GM23338 (cell line): ENCODE measurements around the gene FAM53A. TPM values are rescaled to one million over a fixed set of nuclear protein-coding genes. Genes with fewer than 3 reads are reported as not detected.

ENCODE experiments used
- ATAC-seq: fragments of 200-7000 bp; cut with Tn5 transposase; 3 replicates; pipeline ENCODE4 v1.9.1; 2020
- DNase-seq: peaks from one replicate; pipeline ENCODE4 v3.0.0-alpha.2; 2015; ENCODE audit warnings: low spot score
- H2AFZ ChIP-seq: fragments of 200-600 bp; sonication (generic); 2 replicates; pipeline ENCODE4 v1.8.0; 2016; ENCODE audit warnings: antibody characterized with exemption, mild to moderate bottlenecking, moderate library complexity
- H3F3A ChIP-seq: fragments of 200-600 bp; sonication (generic); replicated peaks from 2 replicates; pipeline ENCODE4 v1.8.0; 2017; ENCODE audit warnings: antibody characterized with exemption, mixed run types, low read depth
- H3K27ac ChIP-seq: fragments of 200-600 bp; sonication (generic); 2 replicates; pipeline ENCODE4 v1.6.1; 2016; ENCODE audit warnings: low read depth
- H3K27me3 ChIP-seq: fragments of 200-600 bp; sonication (generic); 2 replicates; pipeline ENCODE4 v1.8.0; 2016; ENCODE audit warnings: mild to moderate bottlenecking, mixed run types, moderate library complexity; ENCODE audit not compliant: insufficient read depth
- H3K36me3 ChIP-seq: fragments of 200-600 bp; sonication (generic); 2 replicates; pipeline ENCODE4 v1.8.0; 2016; ENCODE audit warnings: mild to moderate bottlenecking; ENCODE audit not compliant: insufficient read depth
- H3K4me1 ChIP-seq: fragments of 200-600 bp; sonication (generic); 2 replicates; pipeline ENCODE4 v1.8.0; 2016; ENCODE audit warnings: mild to moderate bottlenecking, moderate library complexity; ENCODE audit not compliant: insufficient read depth
- H3K4me2 ChIP-seq: fragments of 200-600 bp; sonication (generic); 2 replicates; pipeline ENCODE4 v1.7.1; 2017; ENCODE audit warnings: mixed run types
- H3K4me3 ChIP-seq: fragments of 200-600 bp; sonication (generic); 2 replicates; pipeline ENCODE4 v1.6.1; 2016; ENCODE audit warnings: mixed run types
- H3K79me2 ChIP-seq: fragments of 200-600 bp; sonication (generic); replicated peaks from 2 replicates; pipeline ENCODE4 v1.8.0; 2017; ENCODE audit warnings: mild to moderate bottlenecking; ENCODE audit not compliant: insufficient read depth
- H3K9me2 ChIP-seq: fragments of 200-600 bp; sonication (generic); 2 replicates; pipeline ENCODE4 v1.8.0; 2017; ENCODE audit not compliant: insufficient read depth
- H4K20me1 ChIP-seq: fragments of 200-600 bp; sonication (generic); replicated peaks from 2 replicates; pipeline ENCODE4 v1.8.0; 2017; ENCODE audit warnings: mild to moderate bottlenecking; ENCODE audit not compliant: insufficient read depth
- H3K27ac Mint-ChIP-seq: 2 replicates; pipeline ENCODE4 v1.8.0; 2020; ENCODE audit warnings: inconsistent platforms, mild to moderate bottlenecking, moderate library complexity, mixed read lengths
- H3K27me3 Mint-ChIP-seq: 3 replicates; pipeline ENCODE4 v1.8.0; 2022; ENCODE audit warnings: low read depth, mild to moderate bottlenecking, moderate library complexity, mixed read lengths, inconsistent platforms; ENCODE audit not compliant: insufficient read depth, poor library complexity
- H3K36me3 Mint-ChIP-seq: 3 replicates; pipeline ENCODE4 v1.8.0; 2021; ENCODE audit warnings: low read depth, mild to moderate bottlenecking, inconsistent platforms, moderate library complexity, mixed read lengths
- H3K4me1 Mint-ChIP-seq: 3 replicates; pipeline ENCODE4 v1.8.0; 2020; ENCODE audit warnings: mild to moderate bottlenecking, inconsistent platforms, mixed read lengths
- H3K4me3 Mint-ChIP-seq: 3 replicates; pipeline ENCODE4 v1.8.0; 2021; ENCODE audit warnings: moderate library complexity, mild to moderate bottlenecking, inconsistent platforms, mixed read lengths
- H3K9me3 Mint-ChIP-seq: 3 replicates; pipeline ENCODE4 v1.8.0; 2020; ENCODE audit warnings: moderate library complexity, mild to moderate bottlenecking, inconsistent platforms, mixed read lengths
- CREB1 ChIP-seq: fragments of 250-450 bp; sonication (Bioruptor Pico); IDR thresholded peaks from 2 replicates; pipeline ENCODE4 v1.5.0; 2020; ENCODE audit warnings: low read depth, mild to moderate bottlenecking, moderate library complexity
- EZH2 ChIP-seq: fragments of 200-600 bp; sonication (generic); IDR thresholded peaks from one replicate; pipeline ENCODE4 v1.8.0; 2017; ENCODE audit warnings: antibody characterized with exemption, mild to moderate bottlenecking, low read depth; ENCODE audit not compliant: unreplicated experiment
- EZH2phosphoT487 ChIP-seq: fragments of 200-600 bp; sonication (generic); IDR thresholded peaks from one replicate; pipeline ENCODE4 v1.8.1; 2018; ENCODE audit warnings: antibody characterized with exemption; ENCODE audit not compliant: unreplicated experiment
- JUNB ChIP-seq: IDR thresholded peaks from one replicate; pipeline ENCODE4 v1.6.1; 2016; ENCODE audit warnings: antibody characterized with exemption; ENCODE audit not compliant: unreplicated experiment
- NANOG ChIP-seq: IDR thresholded peaks from 2 replicates; pipeline ENCODE4 v1.6.1; 2016; ENCODE audit warnings: antibody characterized with exemption, borderline replicate concordance
- POLR2AphosphoS5 ChIP-seq: IDR thresholded peaks from 2 replicates; pipeline ENCODE4 v1.6.1; 2016; ENCODE audit warnings: antibody characterized with exemption, low read depth
- STAT1 ChIP-seq: IDR thresholded peaks from one replicate; pipeline ENCODE4 v1.6.1; 2016; ENCODE audit warnings: antibody characterized with exemption; ENCODE audit not compliant: unreplicated experiment
- ZNF114 ChIP-seq: fragments of 250-450 bp; sonication (Bioruptor Pico); IDR thresholded peaks from 2 replicates; pipeline ENCODE4 v1.5.0; 2020; ENCODE audit warnings: mild to moderate bottlenecking, moderate library complexity
- ZNF331 ChIP-seq: fragments of 250-450 bp; sonication (Bioruptor Pico); IDR thresholded peaks from 2 replicates; pipeline ENCODE4 v1.5.0; 2020; ENCODE audit warnings: low read depth, mild to moderate bottlenecking, moderate library complexity
- polyA plus RNA-seq: library from polyadenylated mRNA; unstranded; fragments of >200 nt; fragmentation: Nextera tagmentation; extraction: Ambion mirVana; gene quantifications from 2 replicates; pipeline ENCODE4 v1.2.1, GENCODE V29; 2016
- total RNA-seq: library from RNA; depleted of rRNA; stranded (reverse); fragments of >200 nt; shearing (Covaris generic); gene quantifications from 2 replicates; pipeline ENCODE4 v1.2.3, GENCODE V29; 2014
- TF ChIP-seq, protein P1 (sequence below), 2 experiments: fragments of 200-600 bp in 1 of 2; sonication (generic) in 1 of 2; conservative IDR thresholded peaks; 2 replicates each; pipeline versions ENCODE4 v1.5.1 to v1.6.1; 2016 to 2017; ENCODE audit warnings: antibody characterized with exemption in 2 of 2, low read depth in 2 of 2, mild to moderate bottlenecking in 2 of 2, moderate library complexity in 1 of 2
- TF ChIP-seq, protein P2 (sequence below): IDR thresholded peaks from 2 replicates; pipeline ENCODE4 v1.6.1; 2016; ENCODE audit warnings: antibody characterized with exemption
- TF ChIP-seq, protein P3 (sequence below): fragments of 250-450 bp; sonication (Bioruptor Pico); IDR thresholded peaks from 2 replicates; pipeline ENCODE4 v1.5.0; 2020; ENCODE audit warnings: mild to moderate bottlenecking, moderate library complexity
- TF ChIP-seq, protein P4 (sequence below): IDR thresholded peaks from one replicate; pipeline ENCODE4 v1.6.1; 2018; ENCODE audit warnings: antibody characterized with exemption; ENCODE audit not compliant: unreplicated experiment

FAM53A gene
- total and polyA plus RNA-seq, 2 experiments from 2014 or later: 1.1 to 3.1 TPM

DNA sequence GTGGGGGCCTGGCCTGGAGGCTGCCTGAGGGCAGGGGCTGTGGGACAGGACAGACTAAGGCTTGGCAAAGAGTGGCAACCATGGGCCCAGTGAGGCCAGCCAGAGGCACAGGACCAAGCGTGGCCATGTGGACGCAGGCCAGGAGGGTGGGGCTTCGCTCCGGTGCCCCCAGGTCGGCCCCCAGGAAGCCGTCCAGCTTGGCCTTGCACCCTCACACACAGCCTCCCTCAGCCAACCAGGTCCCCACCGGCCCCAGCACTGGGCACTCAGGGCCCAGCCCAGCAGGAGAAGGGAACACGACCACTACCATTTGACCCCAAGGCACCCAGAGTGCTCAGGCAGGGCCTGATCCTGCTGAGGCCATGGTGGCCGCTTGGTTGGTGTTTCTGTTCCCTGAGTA lies 57.2 kb downstream of the FAM53A start:
- Histone ChIP-seq H3K79me2 (no peaks in the 10 kb centered on the region), H3K36me3 (no peaks in the 10 kb centered on the region), H3K4me3 (no peak overlapping the region), H3F3A (no peaks in the 10 kb centered on the region), H2AFZ (no peak overlapping the region), H3K4me2 (no peak overlapping the region), H3K27me3 (no peaks in the 10 kb centered on the region), H3K27ac (no peak overlapping the region), H3K4me1 (no peaks in the 10 kb centered on the region), H4K20me1 (no peaks in the 10 kb centered on the region), H3K9me2 (no peaks in the 10 kb centered on the region)
- Mint-ChIP-seq H3K4me3 (no peak overlapping the region), H3K36me3 (peaks cover 7% of the 10 kb centered on the region; the same call in 2 of the 3 replicates), H3K27ac (no peak overlapping the region), H3K27me3 (peaks cover 12% of the 10 kb centered on the region), H3K9me3 (peaks cover 18% of the 10 kb centered on the region), H3K4me1 (no peaks in the 10 kb centered on the region)
- TF ChIP-seq, protein P1, sequence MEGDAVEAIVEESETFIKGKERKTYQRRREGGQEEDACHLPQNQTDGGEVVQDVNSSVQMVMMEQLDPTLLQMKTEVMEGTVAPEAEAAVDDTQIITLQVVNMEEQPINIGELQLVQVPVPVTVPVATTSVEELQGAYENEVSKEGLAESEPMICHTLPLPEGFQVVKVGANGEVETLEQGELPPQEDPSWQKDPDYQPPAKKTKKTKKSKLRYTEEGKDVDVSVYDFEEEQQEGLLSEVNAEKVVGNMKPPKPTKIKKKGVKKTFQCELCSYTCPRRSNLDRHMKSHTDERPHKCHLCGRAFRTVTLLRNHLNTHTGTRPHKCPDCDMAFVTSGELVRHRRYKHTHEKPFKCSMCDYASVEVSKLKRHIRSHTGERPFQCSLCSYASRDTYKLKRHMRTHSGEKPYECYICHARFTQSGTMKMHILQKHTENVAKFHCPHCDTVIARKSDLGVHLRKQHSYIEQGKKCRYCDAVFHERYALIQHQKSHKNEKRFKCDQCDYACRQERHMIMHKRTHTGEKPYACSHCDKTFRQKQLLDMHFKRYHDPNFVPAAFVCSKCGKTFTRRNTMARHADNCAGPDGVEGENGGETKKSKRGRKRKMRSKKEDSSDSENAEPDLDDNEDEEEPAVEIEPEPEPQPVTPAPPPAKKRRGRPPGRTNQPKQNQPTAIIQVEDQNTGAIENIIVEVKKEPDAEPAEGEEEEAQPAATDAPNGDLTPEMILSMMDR (conservative IDR thresholded peaks at IDR 0.05; ENCODE audit: low read depth in 2 of 2): no peak
- no peak for TF ChIP-seq NANOG
- TF ChIP-seq, protein P2, sequence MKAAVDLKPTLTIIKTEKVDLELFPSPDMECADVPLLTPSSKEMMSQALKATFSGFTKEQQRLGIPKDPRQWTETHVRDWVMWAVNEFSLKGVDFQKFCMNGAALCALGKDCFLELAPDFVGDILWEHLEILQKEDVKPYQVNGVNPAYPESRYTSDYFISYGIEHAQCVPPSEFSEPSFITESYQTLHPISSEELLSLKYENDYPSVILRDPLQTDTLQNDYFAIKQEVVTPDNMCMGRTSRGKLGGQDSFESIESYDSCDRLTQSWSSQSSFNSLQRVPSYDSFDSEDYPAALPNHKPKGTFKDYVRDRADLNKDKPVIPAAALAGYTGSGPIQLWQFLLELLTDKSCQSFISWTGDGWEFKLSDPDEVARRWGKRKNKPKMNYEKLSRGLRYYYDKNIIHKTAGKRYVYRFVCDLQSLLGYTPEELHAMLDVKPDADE: no peak
- no peak for TF ChIP-seq ZNF331
- TF ChIP-seq CREB1 (CRISPR knock-in tag): no peak
- no peak for TF ChIP-seq EZH2
- TF ChIP-seq EZH2phosphoT487: no peak
- TF ChIP-seq STAT1: no peak
- TF ChIP-seq ZNF114 (CRISPR knock-in tag): no peak
- TF ChIP-seq POLR2AphosphoS5: no peak
- TF ChIP-seq, protein P3, sequence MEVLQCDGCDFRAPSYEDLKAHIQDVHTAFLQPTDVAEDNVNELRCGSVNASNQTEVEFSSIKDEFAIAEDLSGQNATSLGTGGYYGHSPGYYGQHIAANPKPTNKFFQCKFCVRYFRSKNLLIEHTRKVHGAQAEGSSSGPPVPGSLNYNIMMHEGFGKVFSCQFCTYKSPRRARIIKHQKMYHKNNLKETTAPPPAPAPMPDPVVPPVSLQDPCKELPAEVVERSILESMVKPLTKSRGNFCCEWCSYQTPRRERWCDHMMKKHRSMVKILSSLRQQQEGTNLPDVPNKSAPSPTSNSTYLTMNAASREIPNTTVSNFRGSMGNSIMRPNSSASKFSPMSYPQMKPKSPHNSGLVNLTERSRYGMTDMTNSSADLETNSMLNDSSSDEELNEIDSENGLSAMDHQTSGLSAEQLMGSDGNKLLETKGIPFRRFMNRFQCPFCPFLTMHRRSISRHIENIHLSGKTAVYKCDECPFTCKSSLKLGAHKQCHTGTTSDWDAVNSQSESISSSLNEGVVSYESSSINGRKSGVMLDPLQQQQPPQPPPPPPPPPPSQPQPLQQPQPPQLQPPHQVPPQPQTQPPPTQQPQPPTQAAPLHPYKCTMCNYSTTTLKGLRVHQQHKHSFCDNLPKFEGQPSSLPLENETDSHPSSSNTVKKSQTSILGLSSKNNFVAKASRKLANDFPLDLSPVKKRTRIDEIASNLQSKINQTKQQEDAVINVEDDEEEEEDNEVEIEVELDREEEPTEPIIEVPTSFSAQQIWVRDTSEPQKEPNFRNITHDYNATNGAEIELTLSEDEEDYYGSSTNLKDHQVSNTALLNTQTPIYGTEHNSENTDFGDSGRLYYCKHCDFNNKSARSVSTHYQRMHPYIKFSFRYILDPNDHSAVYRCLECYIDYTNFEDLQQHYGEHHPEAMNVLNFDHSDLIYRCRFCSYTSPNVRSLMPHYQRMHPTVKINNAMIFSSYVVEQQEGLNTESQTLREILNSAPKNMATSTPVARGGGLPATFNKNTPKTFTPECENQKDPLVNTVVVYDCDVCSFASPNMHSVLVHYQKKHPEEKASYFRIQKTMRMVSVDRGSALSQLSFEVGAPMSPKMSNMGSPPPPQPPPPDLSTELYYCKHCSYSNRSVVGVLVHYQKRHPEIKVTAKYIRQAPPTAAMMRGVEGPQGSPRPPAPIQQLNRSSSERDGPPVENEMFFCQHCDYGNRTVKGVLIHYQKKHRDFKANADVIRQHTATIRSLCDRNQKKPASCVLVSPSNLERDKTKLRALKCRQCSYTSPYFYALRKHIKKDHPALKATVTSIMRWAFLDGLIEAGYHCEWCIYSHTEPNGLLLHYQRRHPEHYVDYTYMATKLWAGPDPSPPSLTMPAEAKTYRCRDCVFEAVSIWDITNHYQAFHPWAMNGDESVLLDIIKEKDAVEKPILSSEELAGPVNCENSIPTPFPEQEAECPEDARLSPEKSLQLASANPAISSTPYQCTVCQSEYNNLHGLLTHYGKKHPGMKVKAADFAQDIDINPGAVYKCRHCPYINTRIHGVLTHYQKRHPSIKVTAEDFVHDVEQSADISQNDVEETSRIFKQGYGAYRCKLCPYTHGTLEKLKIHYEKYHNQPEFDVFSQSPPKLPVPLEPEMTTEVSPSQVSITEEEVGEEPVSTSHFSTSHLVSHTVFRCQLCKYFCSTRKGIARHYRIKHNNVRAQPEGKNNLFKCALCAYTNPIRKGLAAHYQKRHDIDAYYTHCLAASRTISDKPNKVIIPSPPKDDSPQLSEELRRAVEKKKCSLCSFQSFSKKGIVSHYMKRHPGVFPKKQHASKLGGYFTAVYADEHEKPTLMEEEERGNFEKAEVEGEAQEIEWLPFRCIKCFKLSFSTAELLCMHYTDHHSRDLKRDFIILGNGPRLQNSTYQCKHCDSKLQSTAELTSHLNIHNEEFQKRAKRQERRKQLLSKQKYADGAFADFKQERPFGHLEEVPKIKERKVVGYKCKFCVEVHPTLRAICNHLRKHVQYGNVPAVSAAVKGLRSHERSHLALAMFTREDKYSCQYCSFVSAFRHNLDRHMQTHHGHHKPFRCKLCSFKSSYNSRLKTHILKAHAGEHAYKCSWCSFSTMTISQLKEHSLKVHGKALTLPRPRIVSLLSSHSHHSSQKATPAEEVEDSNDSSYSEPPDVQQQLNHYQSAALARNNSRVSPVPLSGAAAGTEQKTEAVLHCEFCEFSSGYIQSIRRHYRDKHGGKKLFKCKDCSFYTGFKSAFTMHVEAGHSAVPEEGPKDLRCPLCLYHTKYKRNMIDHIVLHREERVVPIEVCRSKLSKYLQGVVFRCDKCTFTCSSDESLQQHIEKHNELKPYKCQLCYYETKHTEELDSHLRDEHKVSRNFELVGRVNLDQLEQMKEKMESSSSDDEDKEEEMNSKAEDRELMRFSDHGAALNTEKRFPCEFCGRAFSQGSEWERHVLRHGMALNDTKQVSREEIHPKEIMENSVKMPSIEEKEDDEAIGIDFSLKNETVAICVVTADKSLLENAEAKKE (CRISPR knock-in tag): no peak
- TF ChIP-seq, protein P4, sequence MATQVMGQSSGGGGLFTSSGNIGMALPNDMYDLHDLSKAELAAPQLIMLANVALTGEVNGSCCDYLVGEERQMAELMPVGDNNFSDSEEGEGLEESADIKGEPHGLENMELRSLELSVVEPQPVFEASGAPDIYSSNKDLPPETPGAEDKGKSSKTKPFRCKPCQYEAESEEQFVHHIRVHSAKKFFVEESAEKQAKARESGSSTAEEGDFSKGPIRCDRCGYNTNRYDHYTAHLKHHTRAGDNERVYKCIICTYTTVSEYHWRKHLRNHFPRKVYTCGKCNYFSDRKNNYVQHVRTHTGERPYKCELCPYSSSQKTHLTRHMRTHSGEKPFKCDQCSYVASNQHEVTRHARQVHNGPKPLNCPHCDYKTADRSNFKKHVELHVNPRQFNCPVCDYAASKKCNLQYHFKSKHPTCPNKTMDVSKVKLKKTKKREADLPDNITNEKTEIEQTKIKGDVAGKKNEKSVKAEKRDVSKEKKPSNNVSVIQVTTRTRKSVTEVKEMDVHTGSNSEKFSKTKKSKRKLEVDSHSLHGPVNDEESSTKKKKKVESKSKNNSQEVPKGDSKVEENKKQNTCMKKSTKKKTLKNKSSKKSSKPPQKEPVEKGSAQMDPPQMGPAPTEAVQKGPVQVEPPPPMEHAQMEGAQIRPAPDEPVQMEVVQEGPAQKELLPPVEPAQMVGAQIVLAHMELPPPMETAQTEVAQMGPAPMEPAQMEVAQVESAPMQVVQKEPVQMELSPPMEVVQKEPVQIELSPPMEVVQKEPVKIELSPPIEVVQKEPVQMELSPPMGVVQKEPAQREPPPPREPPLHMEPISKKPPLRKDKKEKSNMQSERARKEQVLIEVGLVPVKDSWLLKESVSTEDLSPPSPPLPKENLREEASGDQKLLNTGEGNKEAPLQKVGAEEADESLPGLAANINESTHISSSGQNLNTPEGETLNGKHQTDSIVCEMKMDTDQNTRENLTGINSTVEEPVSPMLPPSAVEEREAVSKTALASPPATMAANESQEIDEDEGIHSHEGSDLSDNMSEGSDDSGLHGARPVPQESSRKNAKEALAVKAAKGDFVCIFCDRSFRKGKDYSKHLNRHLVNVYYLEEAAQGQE: no peak
- no peak for TF ChIP-seq JUNB
- ATAC-seq (no peak), DNase-seq (no peak)
